ENCODE results near the gene TNFRSF9.

Gene TNFRSF9

GRCh38 chr1:7878027-7878426, 62.6 kb downstream of the TNFRSF9 start:
- no peak for DNase-seq (ENCODE audit: low read depth in 2 of 2, low spot score in 1 of 2)

GRCh38 chr1:7873801-7874795, 66.5 kb downstream of the TNFRSF9 start:
- no peak for DNase-seq (ENCODE audit: low read depth in 2 of 2, low spot score in 1 of 2)

GRCh38 chr1:7871136-7871535, 69.5 kb downstream of the TNFRSF9 start:
- DNase-seq (ENCODE audit: low read depth in 2 of 2, low spot score in 1 of 2), result no peak

GRCh38 chr1:7869136-7869920, 71.3 kb downstream of the TNFRSF9 start:
- no peak for DNase-seq (ENCODE audit: low read depth in 2 of 2, low spot score in 1 of 2)

GRCh38 chr1:7868070-7868780, 72.4 kb downstream of the TNFRSF9 start:
- DNase-seq (ENCODE audit: low read depth in 2 of 2, low spot score in 1 of 2), result no peak

GRCh38 chr1:7865978-7866377, 74.7 kb downstream of the TNFRSF9 start:
- DNase-seq (ENCODE audit: low read depth in 2 of 2, low spot score in 1 of 2), result no peak
